ENCODE measurements around the gene NKIRAS2. TPM values are rescaled to one million over a fixed set of nuclear protein-coding genes. Genes with fewer than 3 reads are reported as not detected.

Gene NKIRAS2
- total RNA-seq, 1 donor from 2014 or later: 28.7 TPM

DNA sequence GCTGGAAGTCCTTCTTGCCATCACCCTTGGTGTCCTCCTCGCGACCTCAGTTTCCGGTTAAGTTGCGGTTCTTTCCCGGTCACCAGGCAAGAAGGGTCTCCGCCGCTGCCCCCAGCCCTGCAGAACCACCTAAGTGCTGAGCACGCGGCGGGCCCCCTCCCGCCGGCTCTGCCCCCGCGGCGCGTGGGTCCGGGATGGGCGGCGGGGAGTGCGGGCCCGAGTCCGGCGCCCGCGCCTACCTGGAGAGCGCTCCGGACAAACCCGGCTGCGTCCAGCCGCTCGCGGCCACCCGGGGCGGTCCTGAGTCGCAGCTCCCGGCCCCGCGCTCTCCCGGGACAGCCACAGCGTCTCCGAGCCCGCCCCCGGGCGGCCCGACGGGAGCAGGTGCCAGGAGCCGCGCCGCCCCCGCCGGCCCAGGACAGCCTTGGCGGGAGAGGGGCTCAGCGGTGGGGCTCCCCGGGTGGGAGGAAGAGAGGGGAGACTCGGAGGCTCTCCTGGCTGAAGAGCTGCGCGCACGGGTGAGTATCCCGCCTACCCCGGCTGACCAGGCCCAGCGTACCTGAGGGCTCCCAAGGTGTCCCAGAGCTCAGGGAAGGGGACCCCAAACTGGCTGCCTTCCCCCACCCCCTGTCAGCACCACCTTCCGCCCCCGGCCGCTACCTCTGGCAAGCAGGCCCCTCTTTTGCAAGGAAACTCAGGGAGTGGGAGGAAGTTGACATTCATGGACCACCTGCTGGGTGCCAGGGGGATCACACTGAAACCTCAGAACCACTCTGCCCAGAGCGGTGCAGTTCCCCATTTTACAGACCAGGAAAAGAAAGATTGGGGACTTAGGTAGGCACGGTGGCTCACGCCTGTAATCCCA is 52.7 kb downstream of the NKIRAS2 start:
- Histone ChIP-seq H3K4me3 (peak overlapping the region; percentile 11 to 27), H3K27me3 (peaks cover 9% of the 10 kb centered on the region), H3K4me1 (peaks cover 20% of the 10 kb centered on the region), H3K9me3 (no peaks in the 10 kb centered on the region), H3K36me3 (no peaks in the 10 kb centered on the region), H3K27ac (no peak overlapping the region)
- no peak for DNase-seq (ENCODE audit: extremely low spot score in 2 of 2)
- intact Hi-C loops (cut with DNase I): no loop called here
- TF ChIP-seq, protein P1, sequence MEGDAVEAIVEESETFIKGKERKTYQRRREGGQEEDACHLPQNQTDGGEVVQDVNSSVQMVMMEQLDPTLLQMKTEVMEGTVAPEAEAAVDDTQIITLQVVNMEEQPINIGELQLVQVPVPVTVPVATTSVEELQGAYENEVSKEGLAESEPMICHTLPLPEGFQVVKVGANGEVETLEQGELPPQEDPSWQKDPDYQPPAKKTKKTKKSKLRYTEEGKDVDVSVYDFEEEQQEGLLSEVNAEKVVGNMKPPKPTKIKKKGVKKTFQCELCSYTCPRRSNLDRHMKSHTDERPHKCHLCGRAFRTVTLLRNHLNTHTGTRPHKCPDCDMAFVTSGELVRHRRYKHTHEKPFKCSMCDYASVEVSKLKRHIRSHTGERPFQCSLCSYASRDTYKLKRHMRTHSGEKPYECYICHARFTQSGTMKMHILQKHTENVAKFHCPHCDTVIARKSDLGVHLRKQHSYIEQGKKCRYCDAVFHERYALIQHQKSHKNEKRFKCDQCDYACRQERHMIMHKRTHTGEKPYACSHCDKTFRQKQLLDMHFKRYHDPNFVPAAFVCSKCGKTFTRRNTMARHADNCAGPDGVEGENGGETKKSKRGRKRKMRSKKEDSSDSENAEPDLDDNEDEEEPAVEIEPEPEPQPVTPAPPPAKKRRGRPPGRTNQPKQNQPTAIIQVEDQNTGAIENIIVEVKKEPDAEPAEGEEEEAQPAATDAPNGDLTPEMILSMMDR (IDR thresholded peaks at IDR 0.05): no peak
- TF ChIP-seq POLR2A (IDR thresholded peaks at IDR 0.05) (no peak), POLR2AphosphoS5 (IDR thresholded peaks at IDR 0.05; ENCODE audit: insufficient read depth in 1 of 2, low read depth in 1 of 2) (no peak)

Other genes starting within 250 kb of the NKIRAS2 start
- 589 TPM for gene JUP, start 233.4 kb upstream of the NKIRAS2 start, total RNA-seq
- 11.5 TPM for gene P3H4, start 208.1 kb upstream of the NKIRAS2 start, total RNA-seq
- 53.5 TPM for gene FKBP10, start 207.1 kb upstream of the NKIRAS2 start, total RNA-seq
- gene NT5C3B, start 183.9 kb upstream of the NKIRAS2 start, total RNA-seq: 71.5 TPM
- gene KLHL10, start 182.3 kb upstream of the NKIRAS2 start, total RNA-seq: not detected
- gene KLHL11, start 154.7 kb upstream of the NKIRAS2 start, total RNA-seq: 15.2 TPM
- 74.9 TPM for gene ACLY, start 101.1 kb upstream of the NKIRAS2 start, total RNA-seq
- 1.7 TPM for gene ODAD4, start 89.5 kb upstream of the NKIRAS2 start, total RNA-seq
- gene CNP, start 53.3 kb upstream of the NKIRAS2 start, total RNA-seq: 54.0 TPM
- 60.2 TPM for gene DNAJC7, start 2.7 kb upstream of the NKIRAS2 start, total RNA-seq
- gene C17orf113, start 30.5 kb downstream of the NKIRAS2 start, total RNA-seq: 0.49 TPM
- 0.49 TPM for gene ZNF385C, start 78.4 kb downstream of the NKIRAS2 start, total RNA-seq
- 8.1 TPM for gene DHX58, start 92.6 kb downstream of the NKIRAS2 start, total RNA-seq
- gene KAT2A, start 101.3 kb downstream of the NKIRAS2 start, total RNA-seq: 63.1 TPM
- 1.2 TPM for gene HSPB9, start 102.7 kb downstream of the NKIRAS2 start, total RNA-seq
- gene RAB5C, start 134.9 kb downstream of the NKIRAS2 start, total RNA-seq: 111 TPM
- gene KCNH4, start 161.1 kb downstream of the NKIRAS2 start, total RNA-seq: not detected
- gene HCRT, start 165.4 kb downstream of the NKIRAS2 start, total RNA-seq: not detected
- 35.1 TPM for gene GHDC, start 174.4 kb downstream of the NKIRAS2 start, total RNA-seq